Muscle of leg (tissue), 11 donors: ENCODE measurements around the gene TCF12. TPM values are rescaled to one million over a fixed set of nuclear protein-coding genes. Genes with fewer than 3 reads are reported as not detected.

ENCODE experiments used
- DNase-seq: peaks from one replicate; pipeline ENCODE4 v3.0.0; 2013
- H3K27ac ChIP-seq: one replicate; pipeline ENCODE4 v1.5.1; 2013; ENCODE audit warnings: mild to moderate bottlenecking, low read length, control low read depth
- H3K27me3 ChIP-seq: one replicate; pipeline ENCODE4 v1.6.1; 2013; ENCODE audit warnings: low read length; ENCODE audit not compliant: control insufficient read depth, insufficient read depth
- H3K36me3 ChIP-seq: one replicate; pipeline ENCODE4 v1.6.1; 2013; ENCODE audit warnings: low read length; ENCODE audit not compliant: control insufficient read depth, insufficient read depth
- H3K4me1 ChIP-seq: one replicate; pipeline ENCODE4 v1.6.1; 2013; ENCODE audit warnings: low read length; ENCODE audit not compliant: control insufficient read depth, insufficient read depth
- H3K4me3 ChIP-seq: one replicate; pipeline ENCODE4 v1.5.1; 2013; ENCODE audit warnings: low read length, control low read depth
- H3K9me3 ChIP-seq: replicated peaks from 2 replicates; pipeline ENCODE4 v1.6.1; 2013; ENCODE audit warnings: low read depth, low read length; ENCODE audit not compliant: control insufficient read depth
- WGBS: methylation state at CpG from one replicate; pipeline ENCODE4 v1.1.5; 2013; ENCODE audit warnings: missing lambda C conversion rate; ENCODE audit not compliant: insufficient coverage; 5-methylcytosine and 5-hydroxymethylcytosine counted together
- polyA plus RNA-seq, 8 donors: library from polyadenylated mRNA; unstranded; fragments of 120-200 nt; gene quantifications; one replicate each; pipeline versions ENCODE4 v1.2.1 to v1.2.3, GENCODE V29; 2013; ENCODE audit warnings: inconsistent platforms in 1 of 8, low replicate concordance in 1 of 8; ENCODE audit not compliant: insufficient read length in 8 of 8, insufficient read depth in 1 of 8
- total RNA-seq: library from RNA; stranded (reverse); fragments of 120-200 nt; gene quantifications from one replicate; pipeline ENCODE4 v1.2.4, GENCODE V29; 2013

TCF12 gene
- total and polyA plus RNA-seq, 9 donors = 79.1 to 147 (median 116) TPM

DNA sequence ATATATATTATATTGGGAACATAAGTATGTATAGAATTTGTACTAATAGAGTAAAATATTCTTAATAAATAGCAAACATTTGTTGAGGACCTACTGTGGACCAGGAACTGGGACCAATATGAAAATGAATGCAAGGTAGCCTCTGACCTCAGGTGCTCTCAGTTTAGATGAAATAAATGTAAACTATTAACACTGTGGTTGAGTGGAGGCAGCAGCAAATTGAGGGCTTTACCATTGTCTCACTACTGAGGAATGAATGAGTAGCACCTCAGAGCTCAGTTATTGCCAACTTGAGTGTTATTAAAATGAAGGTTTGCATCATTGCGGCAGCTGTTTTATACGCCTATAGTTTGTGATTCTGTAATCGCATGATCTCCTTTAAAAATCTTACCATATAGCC, 366.9 kb downstream of the TCF12 start:
- 100% methylated on average over 3 of the region's 3 CpGs for WGBS
- Histone ChIP-seq H3K9me3 (no peaks in the 10 kb centered on the region), H3K36me3 (peaks cover 46% of the 10 kb centered on the region)

DNA sequence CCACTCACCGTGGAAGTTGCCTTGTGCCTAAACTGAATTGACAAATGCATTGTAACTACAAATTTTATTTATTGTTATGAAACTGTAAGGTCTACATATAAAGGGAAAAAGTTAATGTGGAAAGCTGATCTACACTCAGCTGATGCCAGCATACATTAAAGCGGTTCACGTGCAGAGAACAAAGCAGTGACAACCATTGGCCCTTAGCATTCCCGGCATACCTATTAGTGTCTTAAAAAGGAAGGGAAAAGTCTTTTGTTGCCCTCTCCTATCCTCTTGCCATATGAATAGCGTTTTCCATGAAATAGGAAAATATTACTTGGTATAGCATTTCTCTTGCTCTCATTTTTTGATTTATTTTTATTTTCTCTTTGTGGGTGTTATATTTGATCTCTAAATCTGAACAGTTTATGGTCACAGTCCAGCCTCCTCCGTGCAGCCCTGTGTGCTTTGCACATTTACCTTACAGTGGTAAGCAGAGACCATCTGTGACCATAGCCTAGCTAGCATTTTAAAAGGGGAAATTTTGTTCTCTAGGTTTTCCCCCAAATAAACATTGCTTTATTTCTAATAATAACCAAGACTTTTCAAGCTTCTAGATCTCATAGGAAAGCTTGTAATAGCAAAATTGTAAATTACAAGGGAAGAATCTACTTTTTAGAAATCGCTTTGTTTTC, 368.1 kb downstream of the TCF12 start:
- no CpG with 5 or more reads among the region's 7 CpGs for WGBS
- no peak overlapping the region for H3K27ac ChIP-seq
- no peaks in the 10 kb centered on the region for H3K4me1 ChIP-seq
- peaks cover 44% of the 10 kb centered on the region for H3K36me3 ChIP-seq
- H3K4me3 ChIP-seq = no peak overlapping the region
- no peaks in the 10 kb centered on the region for H3K9me3 ChIP-seq
- no peaks in the 10 kb centered on the region for H3K27me3 ChIP-seq
- DNase-seq = no peak

More for the DNA sequence above, 366.9 kb downstream of the TCF12 start:
- Histone ChIP-seq H3K27ac (no peak overlapping the region), H3K4me1 (no peaks in the 10 kb centered on the region), H3K4me3 (no peak overlapping the region), H3K27me3 (no peaks in the 10 kb centered on the region)
- DNase-seq = no peak

DNA sequence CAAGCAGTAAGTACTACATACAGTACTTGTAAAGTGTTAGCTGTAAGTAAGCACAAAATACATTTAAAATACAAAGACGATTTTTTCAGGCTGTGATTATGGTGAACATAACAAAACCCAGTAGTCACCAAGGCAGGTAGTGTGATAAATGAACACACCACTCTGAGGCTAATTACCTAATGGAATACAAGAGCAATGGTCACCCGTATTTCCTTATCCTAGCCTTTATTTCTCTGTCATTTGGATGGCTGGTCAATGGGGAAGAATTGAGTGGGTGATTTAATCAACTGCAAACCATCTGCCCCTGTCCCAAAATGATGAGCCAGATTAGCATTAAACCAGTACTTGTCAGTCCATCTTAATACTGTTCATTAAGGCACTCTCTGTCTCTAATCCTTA, 368.7 kb downstream of the TCF12 start:
- Histone ChIP-seq H3K27ac (no peak overlapping the region), H3K36me3 (peaks cover 43% of the 10 kb centered on the region), H3K9me3 (no peaks in the 10 kb centered on the region), H3K27me3 (no peaks in the 10 kb centered on the region), H3K4me3 (no peak overlapping the region), H3K4me1 (no peaks in the 10 kb centered on the region)
- no peak for DNase-seq
- no CpG with 5 or more reads among the region's 2 CpGs for WGBS

GRCh38 chr15:57288926-57289580, 370.6 kb downstream of the TCF12 start:
- Histone ChIP-seq H3K27me3 (no peaks in the 10 kb centered on the region), H3K9me3 (no peaks in the 10 kb centered on the region), H3K4me3 (no peak overlapping the region), H3K27ac (no peak overlapping the region), H3K4me1 (no peaks in the 10 kb centered on the region), H3K36me3 (peaks cover 30% of the 10 kb centered on the region)
- no peak for DNase-seq
- no CpG with 5 or more reads among the region's 5 CpGs for WGBS

- H3K27me3 ChIP-seq = no peaks in the 10 kb centered on the region
- H3K9me3 ChIP-seq = no peaks in the 10 kb centered on the region
- H3K4me1 ChIP-seq = no peaks in the 10 kb centered on the region
- H3K27ac ChIP-seq = no peak overlapping the region
- peaks cover 25% of the 10 kb centered on the region for H3K36me3 ChIP-seq
- no peak overlapping the region for H3K4me3 ChIP-seq
- 86% methylated on average over 2 of the region's 2 CpGs for WGBS
- DNase-seq = no peak
Observed at GRCh38 chr15:57290187-57290586, 371.7 kb downstream of the TCF12 start.

DNA sequence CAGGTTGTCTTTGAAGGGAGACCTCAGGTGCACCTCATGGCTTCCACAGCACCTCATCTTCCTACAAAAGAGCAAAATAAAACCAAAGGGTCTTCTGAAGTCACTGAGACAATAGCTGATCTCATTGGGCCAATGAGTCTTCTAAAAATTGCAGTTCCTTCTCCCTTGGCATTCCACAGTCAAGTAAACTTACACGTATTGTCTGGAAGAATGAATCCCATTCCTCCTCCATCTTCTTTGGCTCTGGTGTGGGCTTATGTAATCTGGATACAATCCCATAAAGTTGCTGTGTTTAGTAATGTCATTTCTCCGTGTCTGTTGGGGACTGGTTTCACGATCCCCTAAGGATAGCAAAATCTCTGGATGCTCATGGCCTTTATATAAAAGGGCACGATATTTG, 372.4 kb downstream of the TCF12 start:
- Histone ChIP-seq H3K27ac (no peak overlapping the region), H3K36me3 (peaks cover 25% of the 10 kb centered on the region), H3K9me3 (no peaks in the 10 kb centered on the region), H3K27me3 (no peaks in the 10 kb centered on the region), H3K4me1 (no peaks in the 10 kb centered on the region), H3K4me3 (no peak overlapping the region)
- no peak for DNase-seq
- WGBS = no CpG with 5 or more reads among the region's 4 CpGs

- peaks cover 11% of the 10 kb centered on the region for H3K4me1 ChIP-seq
- no peaks in the 10 kb centered on the region for H3K27me3 ChIP-seq
- H3K36me3 ChIP-seq = peaks cover 2% of the 10 kb centered on the region
- no peak overlapping the region for H3K4me3 ChIP-seq
- H3K27ac ChIP-seq = no peak overlapping the region
- WGBS = 69% methylated on average over 6 of the region's 9 CpGs
- DNase-seq = no peak
- H3K9me3 ChIP-seq = no peaks in the 10 kb centered on the region
Observed at GRCh38 chr15:57296473-57297162, 378.2 kb downstream of the TCF12 start.

DNA sequence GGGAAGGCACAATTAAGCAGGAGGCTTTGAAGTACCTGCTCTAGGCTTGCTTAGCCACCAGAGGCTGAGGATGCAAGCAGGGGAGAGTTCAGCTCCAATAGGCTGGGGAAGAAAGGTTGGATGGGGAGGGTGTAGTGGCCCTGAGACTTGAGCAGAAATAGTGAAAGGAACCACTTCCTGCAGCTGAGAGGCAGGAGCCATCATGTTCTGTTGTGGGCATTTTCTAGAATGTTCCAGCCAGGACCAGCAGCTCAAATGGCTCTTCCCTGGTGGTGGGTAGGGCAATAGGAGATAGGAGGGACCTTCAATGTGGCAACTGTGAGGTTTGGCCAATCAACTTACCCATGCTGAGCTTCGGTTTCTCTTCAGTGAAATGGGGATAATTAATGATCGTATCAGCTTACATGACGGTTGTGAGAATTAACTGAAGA, 378.7 kb downstream of the TCF12 start:
- Histone ChIP-seq H3K4me3 (no peak overlapping the region), H3K4me1 (peaks cover 11% of the 10 kb centered on the region), H3K9me3 (no peaks in the 10 kb centered on the region), H3K27ac (no peak overlapping the region), H3K27me3 (no peaks in the 10 kb centered on the region), H3K36me3 (peaks cover 2% of the 10 kb centered on the region)
- no peak for DNase-seq
- 100% methylated on average over 1 of the region's 3 CpGs for WGBS

- H3K9me3 ChIP-seq = no peaks in the 10 kb centered on the region
- no peak overlapping the region for H3K4me3 ChIP-seq
- H3K36me3 ChIP-seq = peaks cover 2% of the 10 kb centered on the region
- WGBS = 97% methylated on average over 6 of the region's 6 CpGs
- peaks cover 11% of the 10 kb centered on the region for H3K4me1 ChIP-seq
- H3K27me3 ChIP-seq = no peaks in the 10 kb centered on the region
- H3K27ac ChIP-seq = no peak overlapping the region
- DNase-seq = no peak
Observed at GRCh38 chr15:57297630-57298029, 379.2 kb downstream of the TCF12 start.

GRCh38 chr15:57298204-57298603, 379.8 kb downstream of the TCF12 start:
- Histone ChIP-seq H3K4me3 (no peak overlapping the region), H3K9me3 (no peaks in the 10 kb centered on the region), H3K27ac (no peak overlapping the region), H3K27me3 (no peaks in the 10 kb centered on the region), H3K36me3 (peaks cover 2% of the 10 kb centered on the region), H3K4me1 (peaks cover 11% of the 10 kb centered on the region)
- DNase-seq = no peak
- WGBS = 89% methylated on average over 3 of the region's 5 CpGs
